ENCODE results near the gene LIN28B. TPM values are rescaled to one million over a fixed set of nuclear protein-coding genes. Genes with fewer than 3 reads are reported as not detected.

LIN28B gene
- total RNA-seq, 1 donor from 2014 or later, result not detected

GRCh38 chr6:104928141-104928540, 28.8 kb upstream of the LIN28B start:
- ATAC-seq (ENCODE audit: low read depth) (no peak), DNase-seq (no peak)
- no peaks in the 10 kb centered on the region for H3K36me3 Mint-ChIP-seq (ENCODE audit: low read depth)
- H3K27me3 Mint-ChIP-seq, result no peaks in the 10 kb centered on the region
- POLR2A ChIA-PET, result no interaction called here
- CTCF ChIA-PET, result no interaction called here
- intact Hi-C loops (cut with micrococcal nuclease), result no loop called here
- H3K4me1 Mint-ChIP-seq, result no peaks in the 10 kb centered on the region
- H3K27ac Mint-ChIP-seq, result no peak overlapping the region
- H3K9me3 Mint-ChIP-seq, result peaks cover 2% of the 10 kb centered on the region
- no peak overlapping the region for H3K4me3 Mint-ChIP-seq
- no peak for TF ChIP-seq CTCF (IDR thresholded peaks at IDR 0.05)

DNA sequence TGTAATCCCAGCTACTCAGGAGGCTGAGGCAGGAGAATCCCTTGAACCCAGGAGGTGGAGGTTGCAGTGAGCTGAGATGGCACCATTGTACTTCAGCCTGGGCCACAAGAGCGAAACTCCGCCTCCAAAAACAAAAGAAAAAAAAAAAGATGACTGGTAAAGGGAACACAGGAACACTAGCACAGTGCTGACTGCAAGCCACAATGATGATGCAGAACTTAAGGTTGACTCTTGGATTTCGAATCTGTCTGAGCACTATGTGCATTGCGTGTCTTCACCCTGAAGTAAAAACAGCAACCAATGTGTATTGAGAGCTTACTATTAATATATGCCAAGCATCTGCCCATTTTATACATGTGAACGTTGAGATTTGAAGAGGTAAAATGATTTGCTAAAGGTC, 27.6 kb upstream of the LIN28B start:
- intact Hi-C loops (cut with micrococcal nuclease), result no loop called here
- ATAC-seq (ENCODE audit: low read depth) (no peak), DNase-seq (no peak)
- POLR2A ChIA-PET, result no interaction called here
- no peak for TF ChIP-seq CTCF (IDR thresholded peaks at IDR 0.05)
- Mint-ChIP-seq H3K4me1 (no peaks in the 10 kb centered on the region), H3K4me3 (no peak overlapping the region), H3K9me3 (peaks cover 2% of the 10 kb centered on the region), H3K27ac (no peak overlapping the region), H3K27me3 (peaks cover 2% of the 10 kb centered on the region), H3K36me3 (ENCODE audit: low read depth) (no peaks in the 10 kb centered on the region)
- CTCF ChIA-PET, result no interaction called here

GRCh38 chr6:104930939-104931338, 26.0 kb upstream of the LIN28B start:
- DNase-seq, result no peak
- POLR2A ChIA-PET, result no interaction called here
- ATAC-seq (ENCODE audit: low read depth), result no peak
- intact Hi-C loops (cut with micrococcal nuclease), result no loop called here
- H3K36me3 Mint-ChIP-seq (ENCODE audit: low read depth), result no peaks in the 10 kb centered on the region
- peaks cover 2% of the 10 kb centered on the region for H3K9me3 Mint-ChIP-seq
- H3K4me3 Mint-ChIP-seq, result no peak overlapping the region
- H3K4me1 Mint-ChIP-seq, result no peaks in the 10 kb centered on the region
- TF ChIP-seq CTCF (IDR thresholded peaks at IDR 0.05), result no peak
- CTCF ChIA-PET, result no interaction called here
- no peak overlapping the region for H3K27ac Mint-ChIP-seq
- H3K27me3 Mint-ChIP-seq, result peaks cover 4% of the 10 kb centered on the region

GRCh38 chr6:104936766-104937535, 20.0 kb upstream of the LIN28B start:
- ATAC-seq (ENCODE audit: low read depth) (no peak), DNase-seq (no peak)
- intact Hi-C loops (cut with micrococcal nuclease), result no loop called here
- ChIA-PET CTCF (no interaction called here), POLR2A (no interaction called here)
- Mint-ChIP-seq H3K4me1 (peaks cover 7% of the 10 kb centered on the region), H3K36me3 (ENCODE audit: low read depth) (no peaks in the 10 kb centered on the region), H3K27ac (no peak overlapping the region), H3K27me3 (peaks cover 28% of the 10 kb centered on the region), H3K9me3 (no peaks in the 10 kb centered on the region), H3K4me3 (no peak overlapping the region)
- no peak for TF ChIP-seq CTCF (IDR thresholded peaks at IDR 0.05)

DNA sequence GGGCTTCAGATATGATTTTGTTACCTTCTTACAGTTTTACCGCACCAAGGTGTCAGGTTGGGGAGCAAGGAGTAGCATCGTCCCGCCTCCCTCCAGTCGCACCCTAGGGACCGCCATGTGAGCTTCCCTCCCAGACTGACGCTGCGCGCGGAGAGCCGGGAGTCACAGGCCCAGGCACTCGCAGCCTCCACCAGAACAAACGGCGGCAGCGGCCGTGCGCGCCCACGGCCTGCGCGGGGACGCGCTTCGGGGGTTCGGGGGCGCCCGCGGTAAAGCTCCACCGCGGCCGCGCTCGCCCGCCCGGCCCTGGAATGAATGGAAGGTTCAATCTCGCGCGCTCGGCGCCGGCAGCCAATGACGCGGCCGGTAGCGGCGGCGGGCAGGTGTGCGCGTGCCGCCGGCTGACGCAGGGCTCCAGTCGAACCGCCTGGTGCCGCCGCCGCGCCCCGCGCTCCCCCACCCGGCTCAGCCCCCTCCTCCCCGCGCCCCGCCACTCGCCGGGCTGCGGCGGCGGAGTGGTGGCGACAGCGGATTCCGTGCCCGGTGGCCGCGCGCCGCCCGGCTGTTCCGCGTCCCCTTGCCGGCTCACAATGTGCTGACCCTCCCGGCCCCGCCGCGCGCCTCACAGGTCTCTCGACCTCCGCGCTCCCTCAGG, 16.5 kb upstream of the LIN28B start:
- no peak overlapping the region for H3K27ac Mint-ChIP-seq
- H3K36me3 Mint-ChIP-seq (ENCODE audit: low read depth), result no peaks in the 10 kb centered on the region
- peaks cover 7% of the 10 kb centered on the region for H3K4me1 Mint-ChIP-seq
- peaks cover 34% of the 10 kb centered on the region for H3K27me3 Mint-ChIP-seq
- no peak for TF ChIP-seq CTCF (IDR thresholded peaks at IDR 0.05)
- intact Hi-C loops (cut with micrococcal nuclease), result loop anchor here (2.0 kb wide), 1 partner anchor 140 kb away; no protein-coding TSS in a partner anchor
- no peak overlapping the region for H3K4me3 Mint-ChIP-seq
- CTCF ChIA-PET, result no interaction called here
- DNase-seq (no peak), ATAC-seq (ENCODE audit: low read depth) (no peak)
- no peaks in the 10 kb centered on the region for H3K9me3 Mint-ChIP-seq
- POLR2A ChIA-PET, result no interaction called here
